Natural killer cell treated with Interleukin-12 subunit alpha and Interleukin-12 subunit beta and Interleukin-15 and Interleukin-18, amount 100 ng/mL, for 72 hours (primary cell): ENCODE results near the gene CXorf51A. TPM values are rescaled to one million over a fixed set of nuclear protein-coding genes. Genes with fewer than 3 reads are reported as not detected.
"Not testable (repeated sequence)": the region's sequence is repeated elsewhere in the genome, so short reads cannot be mapped to it uniquely, and the experiment has no call there.

Experiments
- ATAC-seq, 2 donors: fragments of 150-1000 bp; cut with Tn5 transposase in 1 of 2; sonication (Bioruptor Pico), chemical (Tn5 transposase) in 1 of 2; 2 replicates each; pipeline ENCODE4 v1.10.0; 2021
- DNase-seq: peaks from one replicate; pipeline ENCODE4 v3.0.0; 2022; ENCODE audit warnings: low spot score
- H3K27ac Mint-ChIP-seq, 2 donors: 1 replicate in 1 of 2; 2 replicates in 1 of 2; pipeline ENCODE4 v1.8.0; 2022; ENCODE audit warnings: mixed read lengths in 2 of 2, mild to moderate bottlenecking in 1 of 2, moderate library complexity in 1 of 2
- H3K27me3 Mint-ChIP-seq, 2 donors: 1 replicate in 1 of 2; 2 replicates in 1 of 2; pipeline ENCODE4 v1.8.0; 2022; ENCODE audit warnings: mixed read lengths in 2 of 2
- H3K36me3 Mint-ChIP-seq: one replicate; pipeline ENCODE4 v1.8.0; 2022; ENCODE audit warnings: mixed read lengths
- H3K4me1 Mint-ChIP-seq, 2 donors: 1 replicate in 1 of 2; 2 replicates in 1 of 2; pipeline ENCODE4 v1.8.0; 2022; ENCODE audit warnings: low read depth in 2 of 2, mixed read lengths in 2 of 2, mild to moderate bottlenecking in 1 of 2
- H3K4me3 Mint-ChIP-seq: one replicate; pipeline ENCODE4 v1.8.0; 2022; ENCODE audit warnings: mixed read lengths
- H3K9me3 Mint-ChIP-seq: 2 replicates; pipeline ENCODE4 v1.8.0; 2022; ENCODE audit warnings: mixed read lengths
- total RNA-seq, 2 donors: library from RNA; stranded (reverse); gene quantifications; one replicate each; pipeline ENCODE4 v1.2.3, GENCODE V29; 2022

The CXorf51A gene
- not detected for total RNA-seq

- not testable (repeated sequence) for DNase-seq, H3K4me1 Mint-ChIP-seq, H3K27ac Mint-ChIP-seq, H3K4me3 Mint-ChIP-seq, H3K9me3 Mint-ChIP-seq, H3K27me3 Mint-ChIP-seq, H3K36me3 Mint-ChIP-seq
- peak in 1 of 2 donors; percentile 28 for ATAC-seq
Measured at GRCh38 chrX:146814644-146815043, at the start of gene CXorf51A. Gene CXorf51A, minus strand, starts transcription at chrX:146814744. Its CDS starts 21 bp downstream, at chrX:146814723.

- no peak overlapping the region for H3K27ac Mint-ChIP-seq
Measured at GRCh38 chrX:146863566-146863965, 49.0 kb upstream of the CXorf51A start.

GRCh38 chrX:146854281-146854680, 39.7 kb upstream of the CXorf51A start:
- Mint-ChIP-seq H3K9me3 (no peaks in the 10 kb centered on the region), H3K4me3 (no peak overlapping the region), H3K27me3 (peaks cover 0 to 2% of the 10 kb centered on the region in 2 donors), H3K27ac (no peak overlapping the region), H3K4me1 (no peaks in the 10 kb centered on the region), H3K36me3 (no peaks in the 10 kb centered on the region)
- DNase-seq: no peak
- ATAC-seq: no peak

More at GRCh38 chrX:146863566-146863965, 49.0 kb upstream of the CXorf51A start:
- no peak for DNase-seq
- no peaks in the 10 kb centered on the region for H3K36me3 Mint-ChIP-seq
- peaks cover 3% of the 10 kb centered on the region for H3K9me3 Mint-ChIP-seq
- H3K4me1 Mint-ChIP-seq: no peaks in the 10 kb centered on the region
- H3K27me3 Mint-ChIP-seq: no peaks in the 10 kb centered on the region
- H3K4me3 Mint-ChIP-seq: no peak overlapping the region
- no peak for ATAC-seq

GRCh38 chrX:146831994-146832393, 17.4 kb upstream of the CXorf51A start:
- no peaks in the 10 kb centered on the region for H3K27me3 Mint-ChIP-seq
- no peak overlapping the region for H3K27ac Mint-ChIP-seq
- no peak for DNase-seq
- no peak overlapping the region for H3K4me3 Mint-ChIP-seq
- no peaks in the 10 kb centered on the region for H3K4me1 Mint-ChIP-seq
- H3K36me3 Mint-ChIP-seq: no peaks in the 10 kb centered on the region
- peak in 1 of 2 donors; percentile 48 for ATAC-seq
- peaks cover 5% of the 10 kb centered on the region for H3K9me3 Mint-ChIP-seq

GRCh38 chrX:146809471-146809870, 5.1 kb downstream of the CXorf51A start, which contains the start of gene CXorf51B:
Gene CXorf51B, plus strand, starts transcription at chrX:146809771. Its CDS starts 21 bp downstream, at chrX:146809792.
- H3K36me3 Mint-ChIP-seq, H3K27ac Mint-ChIP-seq, H3K9me3 Mint-ChIP-seq, ATAC-seq, H3K4me3 Mint-ChIP-seq, H3K27me3 Mint-ChIP-seq, H3K4me1 Mint-ChIP-seq, DNase-seq: not testable (repeated sequence)

Other genes starting within 250 kb of the CXorf51A start
- not detected for gene CXorf51B, start 5.0 kb downstream of the CXorf51A start, total RNA-seq